GM19238 (cell line): ENCODE results near the gene MBD4.
A peak's percentile ranks its signal among the peaks of the same experiment; 100 is the strongest.
"Not testable (repeated sequence)": the region's sequence is repeated elsewhere in the genome, so short reads cannot be mapped to it uniquely, and the experiment has no call there.

Experiments used
- DNase-seq: peaks from one replicate; pipeline ENCODE4 v3.0.0; 2011; ENCODE audit warnings: low spot score; ENCODE audit not compliant: insufficient read length

The MBD4 gene

GRCh38 chr3:129439817-129440617 lies at the start of gene MBD4, which contains the start of gene IFT122:
Gene MBD4, minus strand, starts transcription at chr3:129439948. Its CDS starts 115 bp downstream, at chr3:129439833.
Gene IFT122, plus strand, starts transcription at chr3:129440224. Its CDS starts 107 bp downstream, at chr3:129440331.
- DNase-seq: peak; percentile 93

- DNase-seq: not testable (repeated sequence)
Observed at GRCh38 chr3:129489258-129489657, 49.5 kb upstream of the MBD4 start.

GRCh38 chr3:129487868-129488335 lies 48.2 kb upstream of the MBD4 start:
- DNase-seq: not testable (repeated sequence)

GRCh38 chr3:129487183-129487867 lies 47.6 kb upstream of the MBD4 start:
- no peak for DNase-seq

GRCh38 chr3:129486664-129487035 lies 46.9 kb upstream of the MBD4 start:
- DNase-seq: no peak

- DNase-seq: no peak
Observed at GRCh38 chr3:129485721-129486663, 46.2 kb upstream of the MBD4 start.

GRCh38 chr3:129485146-129485545 lies 45.4 kb upstream of the MBD4 start:
- DNase-seq: not testable (repeated sequence)

GRCh38 chr3:129483870-129484269 lies 44.1 kb upstream of the MBD4 start:
- DNase-seq: no peak

- DNase-seq: no peak
Observed at GRCh38 chr3:129482721-129483120, 43.0 kb upstream of the MBD4 start.

GRCh38 chr3:129481766-129482332 lies 42.1 kb upstream of the MBD4 start:
- DNase-seq: no peak

- DNase-seq: not testable (repeated sequence)
Observed at GRCh38 chr3:129481225-129481765, 41.5 kb upstream of the MBD4 start.

GRCh38 chr3:129476586-129476985 lies 36.8 kb upstream of the MBD4 start:
- no peak for DNase-seq

- no peak for DNase-seq
Observed at GRCh38 chr3:129475863-129476262, 36.1 kb upstream of the MBD4 start.

GRCh38 chr3:129474984-129475804 lies 35.4 kb upstream of the MBD4 start:
- no peak for DNase-seq

- DNase-seq: no peak
Observed at GRCh38 chr3:129473769-129474152, 34.0 kb upstream of the MBD4 start.

GRCh38 chr3:129473067-129473768 lies 33.5 kb upstream of the MBD4 start:
- DNase-seq: no peak

GRCh38 chr3:129470861-129471260 lies 31.1 kb upstream of the MBD4 start:
- no peak for DNase-seq

GRCh38 chr3:129469026-129469425 lies 29.3 kb upstream of the MBD4 start:
- no peak for DNase-seq

- no peak for DNase-seq
Observed at GRCh38 chr3:129467932-129468331, 28.2 kb upstream of the MBD4 start.
